IMR-90 (cell line): ENCODE data around the gene ADAMTSL1. TPM values are rescaled to one million over a fixed set of nuclear protein-coding genes. Genes with fewer than 3 reads are reported as not detected.

Experiments
- ATAC-seq: fragments of 200-7000 bp; cut with Tn5 transposase; 2 replicates; pipeline ENCODE4 v1.9.1; 2020; ENCODE audit warnings: low read depth, mild to moderate bottlenecking, moderate library complexity
- BruUV-seq: library from RNA; stranded (reverse); fragments of 400-500 nt; replicated peaks from 2 replicates; lab custom pipeline; 2021; lab: Mats Ljungman, UMichigan
- CTCF ChIA-PET: fragments of 300-600 bp; formaldehyde crosslinking; extraction: SDS; loops from one replicate; lab custom pipeline; 2021; ENCODE audit warnings: antibody characterized with exemption; lab: Yijun Ruan, JAX
- POLR2A ChIA-PET: fragments of 300-600 bp; sonication (Branson Sonifier 250); formaldehyde crosslinking; loops from one replicate; lab custom pipeline; 2022; ENCODE audit warnings: antibody characterized with exemption; ENCODE audit not compliant: unreplicated experiment; lab: Charles Lee
- DNase-seq: peaks from one replicate; pipeline ENCODE4 v3.0.0; 2013
- H2AFZ ChIP-seq: replicated peaks from 2 replicates; pipeline ENCODE3; 2013; ENCODE audit warnings: low read length, mild to moderate bottlenecking; ENCODE audit not compliant: poor library complexity
- H2AK5ac ChIP-seq: 2 replicates; pipeline ENCODE4 v1.6.1; 2013; ENCODE audit warnings: low read depth, low read length, inconsistent platforms
- H2AK9ac ChIP-seq: replicated peaks from 2 replicates; pipeline ENCODE3; 2013; ENCODE audit warnings: mild to moderate bottlenecking, low read depth, low read length, moderate library complexity; ENCODE audit not compliant: poor library complexity
- H2BK120ac ChIP-seq: 2 replicates; pipeline ENCODE4 v1.6.1; 2013; ENCODE audit warnings: low read depth, low read length, inconsistent platforms
- H2BK15ac ChIP-seq: 3 replicates; pipeline ENCODE4 v1.6.1; 2013; ENCODE audit warnings: low read depth, low read length, inconsistent platforms
- H2BK20ac ChIP-seq: 2 replicates; pipeline ENCODE4 v1.6.1; 2013; ENCODE audit warnings: low read depth, mild to moderate bottlenecking, inconsistent platforms, low read length, moderate library complexity
- H2BK5ac ChIP-seq: 2 replicates; pipeline ENCODE4 v1.6.1; 2013; ENCODE audit warnings: mild to moderate bottlenecking, low read depth, low read length, inconsistent platforms; ENCODE audit not compliant: poor library complexity, severe bottlenecking
- H3K14ac ChIP-seq: replicated peaks from 2 replicates; pipeline ENCODE4 v1.6.1; 2013; ENCODE audit warnings: low read depth, low read length, inconsistent platforms
- H3K18ac ChIP-seq: 2 replicates; pipeline ENCODE4 v1.6.1; 2013; ENCODE audit warnings: low read depth, low read length, control low read depth
- H3K23ac ChIP-seq: 2 replicates; pipeline ENCODE4 v1.6.1; 2013; ENCODE audit warnings: low read depth, low read length, inconsistent platforms
- H3K27ac ChIP-seq: 2 replicates; pipeline ENCODE4 v1.5.1; 2013; ENCODE audit warnings: mild to moderate bottlenecking, control low read depth, low read length; ENCODE audit not compliant: insufficient read depth
- H3K27me3 ChIP-seq: 2 replicates; pipeline ENCODE4 v1.6.1; 2013; ENCODE audit warnings: low read length; ENCODE audit not compliant: control insufficient read depth, insufficient read depth
- H3K36me3 ChIP-seq: 2 replicates; pipeline ENCODE4 v1.6.1; 2013; ENCODE audit warnings: low read length, mixed read lengths; ENCODE audit not compliant: control insufficient read depth, insufficient read depth
- H3K4ac ChIP-seq: 2 replicates; pipeline ENCODE4 v1.6.1; 2013; ENCODE audit warnings: low read depth, low read length, inconsistent platforms
- H3K4me1 ChIP-seq: 2 replicates; pipeline ENCODE4 v1.6.1; 2013; ENCODE audit warnings: low read length, mixed read lengths; ENCODE audit not compliant: control insufficient read depth, insufficient read depth
- H3K4me2 ChIP-seq: 2 replicates; pipeline ENCODE4 v1.6.1; 2013; ENCODE audit warnings: low read depth, mild to moderate bottlenecking, control low read depth, low read length, moderate library complexity
- H3K4me3 ChIP-seq: 2 replicates; pipeline ENCODE4 v1.5.1; 2013; ENCODE audit warnings: low read depth, mild to moderate bottlenecking, control low read depth, low read length, moderate library complexity; ENCODE audit not compliant: insufficient read depth
- H3K56ac ChIP-seq: 2 replicates; pipeline ENCODE4 v1.6.1; 2013; ENCODE audit warnings: low read length, inconsistent platforms; ENCODE audit not compliant: insufficient read depth; ENCODE audit errors: extremely low read depth
- H3K79me1 ChIP-seq, 2 experiments: 2 replicates each; pipeline ENCODE4 v1.6.1; 2013; ENCODE audit warnings: low read length in 2 of 2, inconsistent platforms in 1 of 2, low read depth in 1 of 2
- H3K9ac ChIP-seq: 2 replicates; pipeline ENCODE4 v1.6.1; 2013; ENCODE audit warnings: low read depth, low read length, control low read depth
- H3K9me1 ChIP-seq: 2 replicates; pipeline ENCODE4 v1.6.1; 2013; ENCODE audit warnings: low read length, inconsistent platforms; ENCODE audit not compliant: insufficient read depth
- H3K9me3 ChIP-seq: 2 replicates; pipeline ENCODE4 v1.6.1; 2013; ENCODE audit warnings: low read length; ENCODE audit not compliant: control insufficient read depth, insufficient read depth
- H4K20me1 ChIP-seq: 2 replicates; pipeline ENCODE4 v1.6.1; 2013; ENCODE audit warnings: low read length, inconsistent platforms; ENCODE audit not compliant: insufficient read depth
- H4K5ac ChIP-seq: 2 replicates; pipeline ENCODE4 v1.6.1; 2013; ENCODE audit warnings: mild to moderate bottlenecking, low read depth, low read length, control low read depth
- H4K8ac ChIP-seq, 2 experiments: 2 replicates each; pipeline ENCODE4 v1.6.1; 2013; ENCODE audit warnings: low read depth in 2 of 2, low read length in 2 of 2, control low read depth in 1 of 2, inconsistent platforms in 1 of 2
- H4K91ac ChIP-seq: 2 replicates; pipeline ENCODE4 v1.6.1; 2013; ENCODE audit warnings: low read depth, low read length, inconsistent platforms; ENCODE audit not compliant: insufficient read depth
- BHLHE40 ChIP-seq: fragments of 150-350 bp; IDR thresholded peaks from 2 replicates; pipeline ENCODE4 v1.6.1; 2016; ENCODE audit warnings: mild to moderate bottlenecking, low read depth, low read length
- RAD21 ChIP-seq: IDR thresholded peaks from 2 replicates; pipeline ENCODE4 v1.6.1; 2012; ENCODE audit warnings: low read length, improper control_type of control experiment
- RCOR1 ChIP-seq: IDR thresholded peaks from 2 replicates; pipeline ENCODE4 v1.6.1; 2012; ENCODE audit warnings: mild to moderate bottlenecking, low read length, improper control_type of control experiment; ENCODE audit not compliant: insufficient replicate concordance
- RFX5 ChIP-seq: IDR thresholded peaks from 2 replicates; pipeline ENCODE4 v1.8.0; 2012; ENCODE audit warnings: low read depth, mild to moderate bottlenecking, low read length, moderate library complexity
- WGBS, 2 experiments: methylation state at CpG; one replicate each; pipeline versions ENCODE4 v1.1.5 to v1.1.7; 2013; ENCODE audit warnings: missing lambda C conversion rate in 2 of 2; ENCODE audit not compliant: insufficient read length in 1 of 2; ENCODE audit errors: extremely low coverage in 2 of 2; 5-methylcytosine and 5-hydroxymethylcytosine counted together
- dilution Hi-C: fragments of 300-500 bp; cut with HindIII; formaldehyde crosslinking; loops from one replicate; pipeline ENCODE4 v1.14.3; 2018; ENCODE audit warnings: low sequenced_read_pairs; ENCODE audit not compliant: unreplicated experiment
- in situ Hi-C: fragments of 300-500 bp; cut with MboI; formaldehyde crosslinking; loops from 3 replicates; pipeline ENCODE4 v1.14.3; 2019; ENCODE audit warnings: low sequenced_read_pairs, inconsistent platforms, mixed read lengths
- intact Hi-C: fragments of 100-400 bp; cut with micrococcal nuclease; formaldehyde crosslinking; loops from 2 replicates; pipeline ENCODE4 v1.10.0; 2022
- polyA plus RNA-seq, 3 experiments: library from polyadenylated mRNA; depleted of rRNA; stranded (reverse); fragments of >200 nt; gene quantifications; 2 replicates each; pipeline ENCODE4 v1.2.3, GENCODE V29; 2012; ENCODE audit warnings: low replicate concordance in 1 of 3
- total RNA-seq: library from RNA; depleted of rRNA; stranded (reverse); fragments of >200 nt; gene quantifications from 2 replicates; pipeline ENCODE4 v1.2.3, GENCODE V29; 2012

The ADAMTSL1 gene
- total and polyA plus RNA-seq, 2 of the 4 experiments (the other 2 are of a cell fraction) = 38.2 to 62.2 TPM

DNA sequence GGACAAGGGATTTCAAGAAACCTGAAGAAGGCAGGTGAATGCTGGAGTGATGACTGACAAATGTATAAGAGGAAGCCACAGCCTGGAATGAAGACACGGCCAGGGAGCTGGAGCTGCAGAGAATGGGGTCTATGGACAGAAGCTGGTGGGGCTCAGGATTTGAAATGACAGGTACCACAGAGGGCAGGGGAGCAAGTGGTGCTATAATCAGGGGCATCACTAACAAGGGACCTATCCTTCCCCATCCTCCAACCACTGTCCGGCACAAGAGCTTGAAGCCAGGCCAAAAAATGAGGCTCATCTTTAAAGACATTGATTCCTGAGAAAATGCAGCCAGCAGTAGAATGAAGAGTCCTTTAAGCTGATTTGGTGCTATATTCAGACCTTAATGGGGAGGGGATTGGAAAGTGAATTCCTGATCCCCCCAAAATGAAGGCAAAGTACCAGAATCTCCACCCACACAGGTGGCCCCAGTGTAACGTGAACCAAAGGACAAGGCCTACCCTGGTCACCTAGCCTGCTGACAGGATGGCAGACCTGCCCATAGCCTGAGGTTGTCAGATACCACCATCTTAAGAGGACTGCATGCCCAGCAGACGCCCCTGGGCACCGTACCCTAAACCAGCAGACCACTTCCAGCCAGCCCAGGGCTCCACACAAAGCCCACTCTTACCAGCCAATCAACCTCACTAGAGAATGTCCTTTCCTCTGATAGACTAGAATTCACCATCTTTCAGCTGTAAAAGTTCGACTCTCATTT is 449.9 kb downstream of the ADAMTSL1 start:
- no peak overlapping the region for H2AK5ac ChIP-seq
- CTCF ChIA-PET = no interaction called here
- H2AK9ac ChIP-seq = no peak overlapping the region
- no peaks in the 10 kb centered on the region for H3K9me1 ChIP-seq
- TF ChIP-seq RCOR1 (no peak), RAD21 (no peak), RFX5 (no peak), BHLHE40 (no peak)
- H3K27me3 ChIP-seq = peaks cover 4% of the 10 kb centered on the region; the same call in 1 of the 2 replicates
- in situ Hi-C loops = no loop called here
- no peak overlapping the region for H3K9ac ChIP-seq
- H3K36me3 ChIP-seq = no peaks in the 10 kb centered on the region
- H2BK5ac ChIP-seq = no peak overlapping the region
- H3K79me1 ChIP-seq = no peaks in the 10 kb centered on the region
- no peak overlapping the region for H3K14ac ChIP-seq
- H2BK120ac ChIP-seq = no peak overlapping the region
- H4K5ac ChIP-seq = no peak overlapping the region
- POLR2A ChIA-PET = no interaction called here
- H2BK20ac ChIP-seq = no peak overlapping the region
- no peak overlapping the region for H4K8ac ChIP-seq
- WGBS, 2 experiments = 89% methylated on average over 2 of the region's 6 CpGs; no CpG with 5 or more reads in 1 of the 2 experiments
- ATAC-seq (no peak), DNase-seq (no peak)
- H3K27ac ChIP-seq = no peak overlapping the region
- H3K4me3 ChIP-seq = no peak overlapping the region
- no peaks in the 10 kb centered on the region for H3K9me3 ChIP-seq
- H3K4me1 ChIP-seq = peaks cover 6% of the 10 kb centered on the region
- H3K56ac ChIP-seq = no peak overlapping the region
- dilution Hi-C loops = no loop called here
- no peak overlapping the region for H3K23ac ChIP-seq
- H3K18ac ChIP-seq = no peak overlapping the region
- intact Hi-C loops = no loop called here
- no peaks in the 10 kb centered on the region for H4K20me1 ChIP-seq
- H3K4me2 ChIP-seq = no peak overlapping the region
- H2AFZ ChIP-seq = no peak overlapping the region
- H4K91ac ChIP-seq = no peak overlapping the region
- no peak overlapping the region for H3K4ac ChIP-seq
- BruUV-seq = no TSS peak
- H2BK15ac ChIP-seq = no peak overlapping the region
